Keratinocyte (primary cell): ENCODE measurements around the gene PPM1H. TPM values are rescaled to one million over a fixed set of nuclear protein-coding genes. Genes with fewer than 3 reads are reported as not detected.

Source experiments
- DNase-seq: peaks from one replicate; pipeline ENCODE4 v3.0.0-alpha.2; 2011; ENCODE audit warnings: low read depth, missing footprints, low spot score
- FAIRE-seq: peaks from 2 replicates; lab custom pipeline; 2011; peaks lifted over from hg19 to GRCh38; lab: Jason Lieb, UNC
- H2AFZ ChIP-seq: 2 replicates; pipeline ENCODE4 v1.6.0; 2012; ENCODE audit warnings: low read length, control low read depth, inconsistent platforms; ENCODE audit not compliant: control insufficient read depth
- H3K27ac ChIP-seq: 2 replicates; pipeline ENCODE4 v1.5.1; 2011; ENCODE audit warnings: low read length; ENCODE audit not compliant: control insufficient read depth, insufficient read depth
- H3K27me3 ChIP-seq: 3 replicates; pipeline ENCODE4 v1.6.0; 2011; ENCODE audit warnings: low read length; ENCODE audit not compliant: control insufficient read depth, insufficient read depth; ENCODE audit errors: extremely low read depth
- H3K36me3 ChIP-seq, 2 experiments: 2 replicates in 1 of 2; 3 replicates in 1 of 2; pipeline ENCODE4 v1.5.1; 2011; ENCODE audit warnings: low read length in 2 of 2, mild to moderate bottlenecking in 1 of 2; ENCODE audit not compliant: control insufficient read depth in 2 of 2, insufficient read depth in 2 of 2; ENCODE audit errors: extremely low read depth in 1 of 2
- H3K4me1 ChIP-seq: 3 replicates; pipeline ENCODE4 v1.5.1; 2011; ENCODE audit warnings: low read length; ENCODE audit not compliant: control insufficient read depth, insufficient read depth; ENCODE audit errors: extremely low read depth
- H3K4me2 ChIP-seq: 3 replicates; pipeline ENCODE4 v1.6.0; 2011; ENCODE audit warnings: low read depth, low read length; ENCODE audit not compliant: control insufficient read depth, insufficient read depth; ENCODE audit errors: extremely low read depth
- H3K4me3 ChIP-seq, 3 experiments: fragments of 200-600 bp in 1 of 3; sonication (generic) in 1 of 3; 2 replicates in 2 of 3; 3 replicates in 1 of 3; pipeline ENCODE4 v1.5.1; 2011 to 2016; ENCODE audit warnings: low read length in 3 of 3, mild to moderate bottlenecking in 3 of 3, control low read depth in 2 of 3, inconsistent platforms in 1 of 3, low read depth in 1 of 3, mixed read lengths in 1 of 3, mixed run types in 1 of 3, moderate library complexity in 1 of 3; ENCODE audit not compliant: control insufficient read depth in 2 of 3, insufficient read depth in 2 of 3; ENCODE audit errors: extremely low read depth in 1 of 3
- H3K79me2 ChIP-seq: 2 replicates; pipeline ENCODE4 v1.6.0; 2012; ENCODE audit warnings: low read length; ENCODE audit not compliant: control insufficient read depth, insufficient read depth
- H3K9ac ChIP-seq: 3 replicates; pipeline ENCODE4 v1.6.0; 2011; ENCODE audit warnings: low read length; ENCODE audit not compliant: control insufficient read depth, insufficient read depth; ENCODE audit errors: extremely low read depth
- H3K9me1 ChIP-seq: 3 replicates; pipeline ENCODE4 v1.6.0; 2011; ENCODE audit warnings: low read length; ENCODE audit not compliant: control insufficient read depth, insufficient read depth; ENCODE audit errors: extremely low read depth
- H3K9me3 ChIP-seq: 2 replicates; pipeline ENCODE4 v1.5.1; 2012; ENCODE audit warnings: low read depth, low read length; ENCODE audit not compliant: control insufficient read depth
- H4K20me1 ChIP-seq: 3 replicates; pipeline ENCODE4 v1.6.0; 2011; ENCODE audit warnings: low read length; ENCODE audit not compliant: control insufficient read depth, insufficient read depth; ENCODE audit errors: extremely low read depth
- EZH2 ChIP-seq: IDR thresholded peaks from one replicate; pipeline ENCODE4 v1.6.1; 2012; ENCODE audit warnings: inconsistent platforms, mild to moderate bottlenecking, low read length, moderate library complexity
- dilution Hi-C: fragments of 300-500 bp; cut with MboI; formaldehyde crosslinking; loops from one replicate; pipeline ENCODE4 v1.7.0; 2020; ENCODE audit warnings: low sequenced_read_pairs; ENCODE audit not compliant: extremely low pct_ligation_motif_present
- polyA plus RNA-seq, 5 experiments: library from polyadenylated mRNA; depleted of rRNA in 3 of 5; stranded (reverse) in 3 of 5; stranded (forward) in 1 of 5; unstranded in 1 of 5; fragments of >200 nt; gene quantifications; 1 replicate in 1 of 5; 2 replicates in 3 of 5; 3 replicates in 1 of 5; pipeline versions ENCODE4 v1.2.1 to v1.2.3, GENCODE V29; 2011 to 2012; ENCODE audit warnings: missing spikeins in 2 of 5, low read depth in 1 of 5, low replicate concordance in 1 of 5
- TF ChIP-seq, protein P1 (sequence below), 3 experiments: IDR thresholded peaks in 1 of 3; conservative IDR thresholded peaks in 1 of 3; optimal IDR thresholded peaks in 1 of 3; 2 replicates in 2 of 3; 3 replicates in 1 of 3; pipeline versions ENCODE3 to v1.5.1; 2011; ENCODE audit warnings: low read length in 3 of 3, mild to moderate bottlenecking in 3 of 3, moderate library complexity in 2 of 3, control low read depth in 1 of 3, inconsistent platforms in 1 of 3; ENCODE audit not compliant: insufficient read depth in 2 of 3; ENCODE audit errors: extremely low read depth in 1 of 3

PPM1H gene
- polyA plus RNA-seq, 1 donor (not counting 4 experiments of a cell fraction or from before 2014, with no cell fraction given): 0.09 TPM

GRCh38 chr12:62800707-62801400 lies 134.1 kb downstream of the PPM1H start:
- Histone ChIP-seq H3K4me2 (no peak overlapping the region), H3K9me3 (no peaks in the 10 kb centered on the region), H3K36me3 (no peaks in the 10 kb centered on the region), H3K27ac (no peak overlapping the region), H3K27me3 (no peaks in the 10 kb centered on the region), H3K4me1 (no peaks in the 10 kb centered on the region), H3K9ac (no peak overlapping the region), H3K4me3 (no peak overlapping the region), H3K9me1 (no peaks in the 10 kb centered on the region), H3K79me2 (no peaks in the 10 kb centered on the region), H4K20me1 (no peaks in the 10 kb centered on the region), H2AFZ (no peak overlapping the region)
- DNase-seq: no peak
- FAIRE-seq: no peak
- dilution Hi-C loops: no loop called here
- TF ChIP-seq EZH2: no peak
- TF ChIP-seq, protein P1, sequence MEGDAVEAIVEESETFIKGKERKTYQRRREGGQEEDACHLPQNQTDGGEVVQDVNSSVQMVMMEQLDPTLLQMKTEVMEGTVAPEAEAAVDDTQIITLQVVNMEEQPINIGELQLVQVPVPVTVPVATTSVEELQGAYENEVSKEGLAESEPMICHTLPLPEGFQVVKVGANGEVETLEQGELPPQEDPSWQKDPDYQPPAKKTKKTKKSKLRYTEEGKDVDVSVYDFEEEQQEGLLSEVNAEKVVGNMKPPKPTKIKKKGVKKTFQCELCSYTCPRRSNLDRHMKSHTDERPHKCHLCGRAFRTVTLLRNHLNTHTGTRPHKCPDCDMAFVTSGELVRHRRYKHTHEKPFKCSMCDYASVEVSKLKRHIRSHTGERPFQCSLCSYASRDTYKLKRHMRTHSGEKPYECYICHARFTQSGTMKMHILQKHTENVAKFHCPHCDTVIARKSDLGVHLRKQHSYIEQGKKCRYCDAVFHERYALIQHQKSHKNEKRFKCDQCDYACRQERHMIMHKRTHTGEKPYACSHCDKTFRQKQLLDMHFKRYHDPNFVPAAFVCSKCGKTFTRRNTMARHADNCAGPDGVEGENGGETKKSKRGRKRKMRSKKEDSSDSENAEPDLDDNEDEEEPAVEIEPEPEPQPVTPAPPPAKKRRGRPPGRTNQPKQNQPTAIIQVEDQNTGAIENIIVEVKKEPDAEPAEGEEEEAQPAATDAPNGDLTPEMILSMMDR (optimal IDR thresholded peaks at IDR 0.05 in 1 of 3, IDR thresholded peaks at IDR 0.05 in 1 of 3, conservative IDR thresholded peaks at IDR 0.05 in 1 of 3; ENCODE audit: extremely low read depth in 1 of 3, insufficient read depth in 2 of 3, low read length in 3 of 3): no peak

DNA sequence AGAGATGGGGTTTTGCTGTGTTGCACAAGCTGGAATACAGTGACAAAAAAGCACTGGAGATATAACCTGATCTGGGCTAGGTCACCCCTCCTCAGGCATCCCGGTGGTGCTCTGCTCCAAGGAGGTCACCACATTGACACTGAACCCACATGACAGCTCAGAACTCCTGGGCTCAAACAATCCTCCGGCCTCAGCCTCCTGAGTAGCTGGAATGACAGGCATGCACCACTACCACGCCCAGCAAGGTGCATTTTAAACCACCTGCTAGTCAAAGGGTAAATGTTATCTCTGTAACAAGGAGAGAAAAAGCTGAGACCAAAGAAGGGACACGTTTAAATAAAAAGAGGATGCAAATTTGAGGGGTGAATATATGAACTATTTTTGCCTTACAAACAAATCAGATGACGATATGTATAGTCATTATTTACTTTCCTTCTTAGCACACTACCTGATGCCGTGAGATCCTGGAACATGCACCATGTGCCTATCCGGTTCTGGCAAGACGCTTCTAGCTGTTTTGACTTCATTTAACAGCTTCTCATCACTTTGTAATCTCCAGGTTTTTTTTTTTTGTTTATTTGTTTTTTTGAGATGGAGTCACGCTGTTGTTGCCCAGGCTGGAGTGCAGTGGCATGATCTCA lies 135.1 kb downstream of the PPM1H start:
- Histone ChIP-seq H4K20me1 (no peaks in the 10 kb centered on the region), H3K9ac (no peak overlapping the region), H3K9me1 (no peaks in the 10 kb centered on the region), H3K27me3 (no peaks in the 10 kb centered on the region), H3K27ac (no peak overlapping the region), H3K4me2 (no peak overlapping the region), H3K4me1 (no peaks in the 10 kb centered on the region), H2AFZ (no peak overlapping the region), H3K9me3 (no peaks in the 10 kb centered on the region), H3K36me3 (no peaks in the 10 kb centered on the region), H3K79me2 (no peaks in the 10 kb centered on the region), H3K4me3 (no peak overlapping the region)
- TF ChIP-seq, protein P1 (optimal IDR thresholded peaks at IDR 0.05 in 1 of 3, IDR thresholded peaks at IDR 0.05 in 1 of 3, conservative IDR thresholded peaks at IDR 0.05 in 1 of 3; ENCODE audit: extremely low read depth in 1 of 3, insufficient read depth in 2 of 3, low read length in 3 of 3): no peak
- no peak for TF ChIP-seq EZH2
- dilution Hi-C loops: loop anchor here (25.0 kb wide), 1 partner anchor 188 kb away; no protein-coding TSS in a partner anchor
- DNase-seq: no peak
- FAIRE-seq: no peak
